ENCODE results near the gene OR10AG1. TPM values are rescaled to one million over a fixed set of nuclear protein-coding genes. Genes with fewer than 3 reads are reported as not detected.

The OR10AG1 gene, protein sequence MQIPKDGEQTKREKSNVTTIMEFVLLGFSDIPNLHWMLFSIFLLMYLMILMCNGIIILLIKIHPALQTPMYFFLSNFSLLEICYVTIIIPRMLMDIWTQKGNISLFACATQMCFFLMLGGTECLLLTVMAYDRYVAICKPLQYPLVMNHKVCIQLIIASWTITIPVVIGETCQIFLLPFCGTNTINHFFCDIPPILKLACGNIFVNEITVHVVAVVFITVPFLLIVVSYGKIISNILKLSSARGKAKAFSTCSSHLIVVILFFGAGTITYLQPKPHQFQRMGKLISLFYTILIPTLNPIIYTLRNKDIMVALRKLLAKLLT
- total RNA-seq, result not detected
- long read RNA-seq, result 0 reads

DNA sequence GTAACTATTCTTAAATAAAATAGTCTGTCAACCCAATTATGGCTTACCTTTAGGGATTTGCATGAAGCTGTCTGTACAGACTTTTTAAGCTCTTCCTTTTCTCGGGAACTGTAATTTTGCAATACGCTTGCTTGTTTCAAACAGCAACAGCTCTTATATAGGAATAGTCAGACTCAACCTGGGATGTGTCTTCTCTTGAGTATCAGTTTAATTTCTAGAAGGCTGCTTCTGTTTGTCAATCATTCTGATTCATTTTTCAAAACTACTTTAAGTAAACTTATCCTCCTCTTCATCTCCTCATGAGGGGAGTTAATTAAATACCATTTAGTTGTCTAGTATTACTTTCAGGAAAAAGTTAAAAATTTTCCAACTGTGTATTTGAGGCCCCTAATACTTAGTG lies at the start of gene OR10AG1:
Gene OR10AG1 (minus strand): TSS at position 101 of the 400 bp plus-strand sequence. CDS start 38 bp downstream, at position 63.
- H3K27ac ChIP-seq, result no peak within 1 kb of the TSS
- H3K9me3 ChIP-seq, result no peaks in the 10 kb centered on the region
- intact Hi-C loops (cut with DNase I), result no loop called here
- no peak for ATAC-seq
- no peaks in the 10 kb centered on the region for H3K4me1 ChIP-seq
- DNase-seq, result no peak
- H3K4me3 ChIP-seq, result no peak within 1 kb of the TSS
- TF ChIP-seq, protein P1, sequence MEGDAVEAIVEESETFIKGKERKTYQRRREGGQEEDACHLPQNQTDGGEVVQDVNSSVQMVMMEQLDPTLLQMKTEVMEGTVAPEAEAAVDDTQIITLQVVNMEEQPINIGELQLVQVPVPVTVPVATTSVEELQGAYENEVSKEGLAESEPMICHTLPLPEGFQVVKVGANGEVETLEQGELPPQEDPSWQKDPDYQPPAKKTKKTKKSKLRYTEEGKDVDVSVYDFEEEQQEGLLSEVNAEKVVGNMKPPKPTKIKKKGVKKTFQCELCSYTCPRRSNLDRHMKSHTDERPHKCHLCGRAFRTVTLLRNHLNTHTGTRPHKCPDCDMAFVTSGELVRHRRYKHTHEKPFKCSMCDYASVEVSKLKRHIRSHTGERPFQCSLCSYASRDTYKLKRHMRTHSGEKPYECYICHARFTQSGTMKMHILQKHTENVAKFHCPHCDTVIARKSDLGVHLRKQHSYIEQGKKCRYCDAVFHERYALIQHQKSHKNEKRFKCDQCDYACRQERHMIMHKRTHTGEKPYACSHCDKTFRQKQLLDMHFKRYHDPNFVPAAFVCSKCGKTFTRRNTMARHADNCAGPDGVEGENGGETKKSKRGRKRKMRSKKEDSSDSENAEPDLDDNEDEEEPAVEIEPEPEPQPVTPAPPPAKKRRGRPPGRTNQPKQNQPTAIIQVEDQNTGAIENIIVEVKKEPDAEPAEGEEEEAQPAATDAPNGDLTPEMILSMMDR (IDR thresholded peaks at IDR 0.05), result no peak
- no peaks in the 10 kb centered on the region for H3K27me3 ChIP-seq (ENCODE audit: low read depth)
- no peaks in the 10 kb centered on the region for H3K36me3 ChIP-seq

DNA sequence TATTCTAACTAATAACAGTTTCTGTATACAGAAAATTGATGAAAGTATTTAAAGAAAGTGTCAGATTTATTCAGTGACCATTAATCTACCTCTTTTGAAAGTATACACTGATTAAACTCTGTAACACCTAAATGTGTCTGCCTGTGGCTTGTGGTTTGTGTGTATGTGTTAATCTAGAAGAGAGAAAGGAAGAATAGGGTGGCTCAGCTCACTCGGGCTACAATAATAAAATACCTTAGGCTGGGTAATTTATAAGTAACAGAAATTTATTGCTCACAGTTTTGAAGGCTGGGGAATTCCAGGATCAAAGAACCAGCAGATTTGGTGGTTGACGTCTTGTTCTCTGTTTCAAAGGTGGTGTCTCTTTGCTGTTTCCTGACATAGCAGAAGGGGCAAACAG lies 44.1 kb upstream of the OR10AG1 start:
- DNase-seq (no peak), ATAC-seq (no peak)
- no peaks in the 10 kb centered on the region for H3K36me3 ChIP-seq
- no peaks in the 10 kb centered on the region for H3K9me3 ChIP-seq
- H3K4me1 ChIP-seq, result no peaks in the 10 kb centered on the region
- no peak overlapping the region for H3K27ac ChIP-seq
- H3K4me3 ChIP-seq, result no peak overlapping the region
- H3K27me3 ChIP-seq (ENCODE audit: low read depth), result no peaks in the 10 kb centered on the region
- TF ChIP-seq, protein P1 (IDR thresholded peaks at IDR 0.05), result no peak
- intact Hi-C loops (cut with DNase I), result no loop called here

DNA sequence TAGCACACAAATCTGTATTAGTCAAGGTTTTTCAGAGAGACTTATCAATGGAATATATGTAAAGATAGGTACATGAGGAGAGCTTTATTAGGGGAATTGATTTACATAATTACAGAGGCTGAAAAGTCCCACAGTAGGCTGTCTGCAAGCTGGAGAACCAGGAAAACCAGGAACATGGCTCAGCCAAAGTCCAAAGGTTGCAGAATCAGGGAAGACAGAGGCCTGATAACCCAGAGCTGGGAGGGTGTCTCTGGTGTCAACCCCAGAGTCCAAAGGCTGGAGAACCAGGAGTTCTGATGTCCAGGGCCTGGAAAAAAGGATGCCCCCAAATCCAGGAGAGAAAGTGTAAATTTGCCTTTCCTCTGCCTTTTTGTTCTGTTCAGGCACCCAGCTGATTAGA lies 41.0 kb upstream of the OR10AG1 start:
- Histone ChIP-seq H3K4me3 (no peak overlapping the region), H3K27ac (no peak overlapping the region), H3K9me3 (no peaks in the 10 kb centered on the region), H3K36me3 (no peaks in the 10 kb centered on the region), H3K4me1 (no peaks in the 10 kb centered on the region), H3K27me3 (ENCODE audit: low read depth) (no peaks in the 10 kb centered on the region)
- intact Hi-C loops (cut with DNase I), result no loop called here
- no peak for ATAC-seq
- TF ChIP-seq, protein P1 (IDR thresholded peaks at IDR 0.05), result no peak
- DNase-seq, result no peak

DNA sequence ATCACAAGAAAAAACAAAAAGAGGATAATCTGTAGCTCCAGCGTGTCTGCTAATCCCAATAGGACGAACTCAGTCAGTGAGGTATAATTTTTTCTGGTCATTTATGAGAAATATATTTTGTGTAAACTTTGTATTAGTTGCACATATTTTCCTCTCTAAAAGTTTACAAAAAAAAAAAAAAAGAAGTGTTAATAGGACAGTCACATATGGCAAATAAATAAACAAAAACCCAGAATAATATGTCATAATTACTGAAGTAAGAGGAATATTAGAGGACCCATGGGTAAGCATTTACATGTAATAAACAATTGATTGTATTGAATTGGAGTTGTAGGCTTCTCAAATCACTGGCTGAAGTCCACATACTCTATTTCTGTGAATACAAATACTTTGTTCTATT lies 24.8 kb upstream of the OR10AG1 start, which contains the start of gene OR5F1:
Gene OR5F1 (minus strand): TSS at position 101 of the 400 bp plus-strand sequence. CDS start 0 bp downstream, at position 101.
- intact Hi-C loops (cut with DNase I), result no loop called here
- Histone ChIP-seq H3K36me3 (no peaks in the 10 kb centered on the region), H3K9me3 (no peaks in the 10 kb centered on the region), H3K4me1 (no peaks in the 10 kb centered on the region), H3K27me3 (ENCODE audit: low read depth) (no peaks in the 10 kb centered on the region), H3K27ac (no peak within 1 kb of the TSS), H3K4me3 (no peak within 1 kb of the TSS)
- ATAC-seq, result no peak
- TF ChIP-seq, protein P1 (IDR thresholded peaks at IDR 0.05), result no peak
- no peak for DNase-seq

DNA sequence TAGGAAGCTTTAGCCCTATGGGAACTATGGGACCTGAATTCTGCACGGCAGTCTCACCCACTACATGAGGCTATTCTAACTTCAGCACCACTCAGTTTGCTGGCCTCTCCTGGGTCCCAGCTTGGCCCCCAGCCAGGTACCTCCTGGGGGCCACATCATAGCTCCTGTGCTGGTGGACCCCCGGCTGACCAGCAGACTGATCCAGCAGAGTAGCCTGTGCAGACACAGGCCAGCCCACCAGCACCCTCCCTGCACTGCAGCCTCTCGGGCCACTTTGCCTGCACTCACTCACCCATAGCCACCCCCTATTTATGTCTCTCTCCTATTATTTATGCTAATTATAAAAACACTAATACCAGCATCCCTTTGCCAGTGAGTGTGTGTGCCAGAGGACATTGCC lies 1.2 kb upstream of the OR10AG1 start:
- H3K9me3 ChIP-seq, result no peaks in the 10 kb centered on the region
- no peaks in the 10 kb centered on the region for H3K4me1 ChIP-seq
- no peaks in the 10 kb centered on the region for H3K27me3 ChIP-seq (ENCODE audit: low read depth)
- TF ChIP-seq, protein P1 (IDR thresholded peaks at IDR 0.05), result no peak
- DNase-seq (no peak), ATAC-seq (peak in 1 of 2 donors; percentile 35)
- H3K4me3 ChIP-seq, result no peak overlapping the region
- intact Hi-C loops (cut with DNase I), result no loop called here
- H3K36me3 ChIP-seq, result no peaks in the 10 kb centered on the region
- no peak overlapping the region for H3K27ac ChIP-seq
